ENCODE data around the gene PTTG1IP. TPM values are rescaled to one million over a fixed set of nuclear protein-coding genes. Genes with fewer than 3 reads are reported as not detected.

Gene PTTG1IP
- total and polyA plus RNA-seq, 2 donors (not counting 1 experiment from before 2014, with no cell fraction given): 30.7 to 58.6 TPM

- POLR2A ChIA-PET: no interaction called here
- H3K79me2 ChIP-seq (ENCODE audit: control insufficient read depth, insufficient read depth, low read length): peaks cover 27% of the 10 kb centered on the region
- H3K4me2 ChIP-seq (replicated peaks; ENCODE audit: low read depth, low read length, poor library complexity, severe bottlenecking): no peak overlapping the region
These were observed 68.3 kb downstream of the PTTG1IP start for GRCh38 chr21:44805226-44805625.

DNA sequence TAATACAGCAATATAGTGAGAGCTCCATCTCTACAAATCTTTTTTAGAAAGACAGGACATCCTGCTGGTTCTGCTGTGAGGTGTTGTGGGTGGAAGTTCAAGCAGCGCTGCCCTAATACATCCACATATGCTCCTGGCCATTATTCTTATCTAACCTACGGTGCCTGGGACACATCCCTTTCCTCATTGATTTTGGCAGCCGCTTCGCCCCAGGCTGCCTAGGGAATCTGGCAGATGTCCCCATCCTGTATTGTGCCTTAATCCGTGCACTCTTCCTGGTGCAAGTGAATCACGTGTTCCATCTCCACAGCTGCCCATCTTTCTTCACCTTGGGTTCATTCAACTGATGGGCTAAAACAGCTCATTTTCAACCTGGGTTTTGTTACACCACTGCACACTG, 68.7 kb downstream of the PTTG1IP start:
- no peaks in the 10 kb centered on the region for H3K27me3 ChIP-seq (replicated peaks in 1 of 4; ENCODE audit: control extremely low read depth in 1 of 4, control insufficient read depth in 3 of 4, insufficient read depth in 4 of 4, low read length in 3 of 4)
- peaks cover 18 to 21% of the 10 kb centered on the region in 2 donors for H3K4me1 ChIP-seq (ENCODE audit: control insufficient read depth in 2 of 2, insufficient read depth in 2 of 2, low read length in 2 of 2)
- intact Hi-C loops (cut with micrococcal nuclease): loop anchor here (5.0 kb wide), 2 partner anchors 323 to 1017 kb away; partner anchors contain the start of gene RRP1
- peaks cover 1 to 28% of the 10 kb centered on the region in 2 experiments for H3K36me3 ChIP-seq (replicated peaks in 1 of 2; ENCODE audit: control extremely low read depth in 1 of 2, control insufficient read depth in 1 of 2, extremely low read depth in 1 of 2, insufficient read depth in 2 of 2, low read length in 1 of 2)
- Mint-ChIP-seq H3K27me3 (no peaks in the 10 kb centered on the region), H3K9me3 (ENCODE audit: insufficient read depth) (no peaks in the 10 kb centered on the region), H3K27ac (no peak overlapping the region), H3K4me3 (no peak overlapping the region), H3K4me1 (peaks cover 23% of the 10 kb centered on the region)
- H3K4me2 ChIP-seq (replicated peaks; ENCODE audit: low read depth, low read length, poor library complexity, severe bottlenecking): no peak overlapping the region
- TF ChIP-seq CTCF (IDR thresholded peaks at IDR 0.05): no peak
- no peak for TF ChIP-seq EZH2 (IDR thresholded peaks at IDR 0.05; ENCODE audit: borderline replicate concordance, insufficient read depth, low read depth, low read length, poor library complexity, severe bottlenecking)
- no peaks in the 10 kb centered on the region for H3K9me3 ChIP-seq (ENCODE audit: control extremely low read depth in 1 of 3, control insufficient read depth in 2 of 3, insufficient read depth in 1 of 3, low read length in 2 of 3)
- POLR2A ChIA-PET: interaction anchor here (1.0 kb wide), 1 partner anchor 13 kb away, joined by 3 read pairs; the partner anchor contains the start of gene SUMO3
- H3K79me2 ChIP-seq (ENCODE audit: control insufficient read depth, insufficient read depth, low read length): peaks cover 29% of the 10 kb centered on the region
- no peak overlapping the region for H3K4me3 ChIP-seq (ENCODE audit: control extremely low read depth in 1 of 5, extremely low read depth in 1 of 5, insufficient read depth in 1 of 5, low read depth in 2 of 5, low read length in 4 of 5)
- H3K9ac ChIP-seq (ENCODE audit: low read length): no peak overlapping the region
- H3K27ac ChIP-seq (ENCODE audit: low read length in 2 of 2): no peak overlapping the region
- 96% methylated on average over 6 of the region's 6 CpGs for WGBS (ENCODE audit: insufficient coverage)
- CTCF ChIA-PET: interaction anchor here (1.8 to 3.2 kb wide), 2 partner anchors 10 to 11 kb away, joined by 4 to 12 read pairs; no protein-coding TSS in a partner anchor
- peaks cover 16% of the 10 kb centered on the region for H4K20me1 ChIP-seq (ENCODE audit: control insufficient read depth, insufficient read depth, low read length, poor library complexity, severe bottlenecking)
- H2AFZ ChIP-seq (ENCODE audit: insufficient read depth, low read depth, low read length, poor library complexity, severe bottlenecking): no peak overlapping the region
- DNase-seq (no peak), ATAC-seq (ENCODE audit: low read depth) (no peak)

More at GRCh38 chr21:44805226-44805625, 68.3 kb downstream of the PTTG1IP start:
- DNase-seq (no peak), ATAC-seq (ENCODE audit: low read depth) (no peak)
- Histone ChIP-seq H3K4me1 (ENCODE audit: control insufficient read depth in 2 of 2, insufficient read depth in 2 of 2, low read length in 2 of 2) (peaks cover 14 to 17% of the 10 kb centered on the region in 2 donors), H2AFZ (ENCODE audit: insufficient read depth, low read depth, low read length, poor library complexity, severe bottlenecking) (no peak overlapping the region), H3K36me3 (replicated peaks in 1 of 2; ENCODE audit: control extremely low read depth in 1 of 2, control insufficient read depth in 1 of 2, extremely low read depth in 1 of 2, insufficient read depth in 2 of 2, low read length in 1 of 2) (peaks cover 1 to 33% of the 10 kb centered on the region in 2 experiments), H3K9me3 (ENCODE audit: control extremely low read depth in 1 of 3, control insufficient read depth in 2 of 3, insufficient read depth in 1 of 3, low read length in 2 of 3) (no peaks in the 10 kb centered on the region), H4K20me1 (ENCODE audit: control insufficient read depth, insufficient read depth, low read length, poor library complexity, severe bottlenecking) (peaks cover 12% of the 10 kb centered on the region), H3K9ac (ENCODE audit: low read length) (no peak overlapping the region), H3K27me3 (replicated peaks in 1 of 4; ENCODE audit: control extremely low read depth in 1 of 4, control insufficient read depth in 3 of 4, insufficient read depth in 4 of 4, low read length in 3 of 4) (no peaks in the 10 kb centered on the region), H3K27ac (ENCODE audit: low read length in 2 of 2) (no peak overlapping the region), H3K4me3 (ENCODE audit: control extremely low read depth in 1 of 5, extremely low read depth in 1 of 5, insufficient read depth in 1 of 5, low read depth in 2 of 5, low read length in 4 of 5) (no peak overlapping the region)
- no peak for TF ChIP-seq CTCF (IDR thresholded peaks at IDR 0.05)
- Mint-ChIP-seq H3K4me1 (peaks cover 19% of the 10 kb centered on the region), H3K9me3 (ENCODE audit: insufficient read depth) (no peaks in the 10 kb centered on the region), H3K27ac (no peak overlapping the region), H3K4me3 (no peak overlapping the region), H3K27me3 (no peaks in the 10 kb centered on the region)
- intact Hi-C loops (cut with micrococcal nuclease): no loop called here
- 100% methylated on average over 1 of the region's 4 CpGs for WGBS (ENCODE audit: insufficient coverage)
- CTCF ChIA-PET: interaction anchor here (1.8 to 3.2 kb wide), 2 partner anchors 10 to 12 kb away, joined by 4 to 12 read pairs; no protein-coding TSS in a partner anchor
